ENCODE measurements around the gene IL1RL2.

The IL1RL2 gene

GRCh38 chr2:102233132-102233884, 46.5 kb downstream of the IL1RL2 start:
- Histone ChIP-seq H3K9ac (ENCODE audit: low read depth, low read length) (no peak overlapping the region), H3K9me3 (ENCODE audit: control insufficient read depth, insufficient read depth, low read length) (no peaks in the 10 kb centered on the region), H3K36me3 (ENCODE audit: insufficient read depth, low read length) (no peaks in the 10 kb centered on the region), H3K4me1 (ENCODE audit: insufficient read depth, low read length) (peaks cover 3% of the 10 kb centered on the region; the same call in 1 of the 2 replicates)

GRCh38 chr2:102235042-102235473, 48.2 kb downstream of the IL1RL2 start:
- H3K36me3 ChIP-seq (ENCODE audit: insufficient read depth, low read length) = no peaks in the 10 kb centered on the region
- no peaks in the 10 kb centered on the region for H3K9me3 ChIP-seq (ENCODE audit: control insufficient read depth, insufficient read depth, low read length)
- no peaks in the 10 kb centered on the region for H3K4me1 ChIP-seq (ENCODE audit: insufficient read depth, low read length)
- H3K9ac ChIP-seq (ENCODE audit: low read depth, low read length) = no peak overlapping the region

GRCh38 chr2:102235491-102235890, 48.7 kb downstream of the IL1RL2 start:
- H3K36me3 ChIP-seq (ENCODE audit: insufficient read depth, low read length) = no peaks in the 10 kb centered on the region
- no peaks in the 10 kb centered on the region; the same call in 1 of the 2 replicates for H3K4me1 ChIP-seq (ENCODE audit: insufficient read depth, low read length)
- H3K9me3 ChIP-seq (ENCODE audit: control insufficient read depth, insufficient read depth, low read length) = no peaks in the 10 kb centered on the region
- H3K9ac ChIP-seq (ENCODE audit: low read depth, low read length) = no peak overlapping the region

GRCh38 chr2:102236132-102236531, 49.3 kb downstream of the IL1RL2 start:
- Histone ChIP-seq H3K9me3 (ENCODE audit: control insufficient read depth, insufficient read depth, low read length) (no peaks in the 10 kb centered on the region), H3K9ac (ENCODE audit: low read depth, low read length) (no peak overlapping the region), H3K36me3 (ENCODE audit: insufficient read depth, low read length) (no peaks in the 10 kb centered on the region), H3K4me1 (ENCODE audit: insufficient read depth, low read length) (peaks cover 2% of the 10 kb centered on the region; the same call in 1 of the 2 replicates)

GRCh38 chr2:102237176-102237575, 50.4 kb downstream of the IL1RL2 start:
- H3K36me3 ChIP-seq (ENCODE audit: insufficient read depth, low read length) = no peaks in the 10 kb centered on the region
- H3K4me1 ChIP-seq (ENCODE audit: insufficient read depth, low read length) = peaks cover 2% of the 10 kb centered on the region; the same call in 1 of the 2 replicates
- no peaks in the 10 kb centered on the region for H3K9me3 ChIP-seq (ENCODE audit: control insufficient read depth, insufficient read depth, low read length)
- no peak overlapping the region for H3K9ac ChIP-seq (ENCODE audit: low read depth, low read length)

GRCh38 chr2:102238039-102238756, 51.4 kb downstream of the IL1RL2 start:
- Histone ChIP-seq H3K9ac (ENCODE audit: low read depth, low read length) (no peak overlapping the region), H3K9me3 (ENCODE audit: control insufficient read depth, insufficient read depth, low read length) (no peaks in the 10 kb centered on the region), H3K36me3 (ENCODE audit: insufficient read depth, low read length) (no peaks in the 10 kb centered on the region), H3K4me1 (ENCODE audit: insufficient read depth, low read length) (peaks cover 2% of the 10 kb centered on the region; the same call in 1 of the 2 replicates)

GRCh38 chr2:102238778-102239177, 52.0 kb downstream of the IL1RL2 start:
- Histone ChIP-seq H3K9ac (ENCODE audit: low read depth, low read length) (no peak overlapping the region), H3K9me3 (ENCODE audit: control insufficient read depth, insufficient read depth, low read length) (no peaks in the 10 kb centered on the region), H3K36me3 (ENCODE audit: insufficient read depth, low read length) (no peaks in the 10 kb centered on the region), H3K4me1 (ENCODE audit: insufficient read depth, low read length) (peaks cover 2% of the 10 kb centered on the region; the same call in 1 of the 2 replicates)

- H3K9me3 ChIP-seq (ENCODE audit: control insufficient read depth, insufficient read depth, low read length) = no peaks in the 10 kb centered on the region
- H3K9ac ChIP-seq (ENCODE audit: low read depth, low read length) = no peak overlapping the region
- peaks cover 2% of the 10 kb centered on the region; the same call in 1 of the 2 replicates for H3K4me1 ChIP-seq (ENCODE audit: insufficient read depth, low read length)
- no peaks in the 10 kb centered on the region for H3K36me3 ChIP-seq (ENCODE audit: insufficient read depth, low read length)
These were observed 52.5 kb downstream of the IL1RL2 start for GRCh38 chr2:102239344-102239743.

GRCh38 chr2:102240640-102241370, 54.0 kb downstream of the IL1RL2 start:
- peaks cover 2% of the 10 kb centered on the region; the same call in 1 of the 2 replicates for H3K4me1 ChIP-seq (ENCODE audit: insufficient read depth, low read length)
- H3K36me3 ChIP-seq (ENCODE audit: insufficient read depth, low read length) = no peaks in the 10 kb centered on the region
- H3K9me3 ChIP-seq (ENCODE audit: control insufficient read depth, insufficient read depth, low read length) = no peaks in the 10 kb centered on the region
- H3K9ac ChIP-seq (ENCODE audit: low read depth, low read length) = no peak overlapping the region

- Histone ChIP-seq H3K36me3 (ENCODE audit: insufficient read depth, low read length) (no peaks in the 10 kb centered on the region), H3K9me3 (ENCODE audit: control insufficient read depth, insufficient read depth, low read length) (no peaks in the 10 kb centered on the region), H3K4me1 (ENCODE audit: insufficient read depth, low read length) (peaks cover 2% of the 10 kb centered on the region; the same call in 1 of the 2 replicates), H3K9ac (ENCODE audit: low read depth, low read length) (no peak overlapping the region)
These were observed 54.9 kb downstream of the IL1RL2 start for GRCh38 chr2:102241616-102242305.

- Histone ChIP-seq H3K4me1 (ENCODE audit: insufficient read depth, low read length) (peaks cover 2% of the 10 kb centered on the region; the same call in 1 of the 2 replicates), H3K36me3 (ENCODE audit: insufficient read depth, low read length) (no peaks in the 10 kb centered on the region), H3K9ac (ENCODE audit: low read depth, low read length) (no peak overlapping the region), H3K9me3 (ENCODE audit: control insufficient read depth, insufficient read depth, low read length) (no peaks in the 10 kb centered on the region)
These were observed 58.7 kb downstream of the IL1RL2 start for GRCh38 chr2:102245266-102246151.

- H3K36me3 ChIP-seq (ENCODE audit: insufficient read depth, low read length) = no peaks in the 10 kb centered on the region
- H3K9ac ChIP-seq (ENCODE audit: low read depth, low read length) = no peak overlapping the region; the same call in 1 of the 2 replicates
- no peaks in the 10 kb centered on the region for H3K4me1 ChIP-seq (ENCODE audit: insufficient read depth, low read length)
- no peaks in the 10 kb centered on the region for H3K9me3 ChIP-seq (ENCODE audit: control insufficient read depth, insufficient read depth, low read length)
These were observed 63.5 kb downstream of the IL1RL2 start for GRCh38 chr2:102250278-102250821.
